HG02973 (cell line): ENCODE data around the gene LZTR1.
"Not testable (repeated sequence)": the region's sequence is repeated elsewhere in the genome, so short reads cannot be mapped to it uniquely, and the experiment has no call there.

ENCODE experiments used
- ATAC-seq: cut with Tn5 transposase; IDR thresholded peaks from one replicate; pipeline ENCODE4 v1.9.1; 2021; ENCODE audit warnings: moderate library complexity; ENCODE audit not compliant: unreplicated experiment

LZTR1 gene

GRCh38 chr22:21032037-21032867 is 50.2 kb downstream of the LZTR1 start, which contains the start of gene SLC7A4:
Gene SLC7A4 (minus strand): TSS chr22:21032561. CDS start chr22:21031812, 749 bp downstream.
- ATAC-seq: no peak

- ATAC-seq: no peak
Measured at GRCh38 chr22:21032868-21033688, 51.0 kb downstream of the LZTR1 start.

DNA sequence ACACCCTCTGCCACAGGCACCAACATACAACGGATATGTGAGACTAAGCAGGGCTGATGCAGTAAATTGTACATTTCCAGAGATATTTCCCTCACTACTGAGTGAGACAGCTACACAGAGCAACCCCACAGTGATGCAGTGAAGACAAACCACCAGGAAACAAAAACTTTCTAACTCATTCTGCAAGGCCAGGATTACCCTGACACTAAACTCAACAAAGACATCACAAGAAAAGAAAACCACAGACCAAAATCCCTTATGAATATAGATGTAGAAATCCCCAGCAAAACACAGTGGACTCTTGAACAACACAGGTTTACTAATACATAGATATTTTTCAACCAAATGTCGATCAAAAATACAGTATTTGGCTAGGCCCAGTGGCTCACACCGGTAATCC is 51.8 kb downstream of the LZTR1 start:
- ATAC-seq: no peak

DNA sequence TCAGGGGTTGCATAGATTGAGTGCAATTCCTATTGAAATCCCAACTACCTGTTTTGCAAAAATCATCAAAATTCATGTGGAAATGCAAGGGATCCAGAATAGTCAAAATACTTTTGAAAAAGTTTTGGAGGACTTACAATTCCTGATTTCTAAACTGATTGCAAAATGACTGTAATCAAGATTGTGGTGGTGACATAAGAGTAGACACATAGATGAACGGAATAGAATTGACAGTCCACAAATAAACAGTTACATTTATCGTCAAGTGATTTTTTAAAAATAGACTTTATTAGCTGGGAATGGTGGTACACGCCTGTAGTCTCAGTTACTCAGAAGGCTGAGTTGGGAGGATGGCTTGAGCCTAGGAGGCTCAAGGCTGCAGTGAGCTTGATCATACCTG is 52.9 kb downstream of the LZTR1 start:
- ATAC-seq: no peak

GRCh38 chr22:21038405-21038804 is 56.3 kb downstream of the LZTR1 start:
- no peak for ATAC-seq

GRCh38 chr22:21039158-21039557 is 57.1 kb downstream of the LZTR1 start:
- ATAC-seq: not testable (repeated sequence)

- no peak for ATAC-seq
Measured at GRCh38 chr22:21041937-21042336, 59.8 kb downstream of the LZTR1 start.

DNA sequence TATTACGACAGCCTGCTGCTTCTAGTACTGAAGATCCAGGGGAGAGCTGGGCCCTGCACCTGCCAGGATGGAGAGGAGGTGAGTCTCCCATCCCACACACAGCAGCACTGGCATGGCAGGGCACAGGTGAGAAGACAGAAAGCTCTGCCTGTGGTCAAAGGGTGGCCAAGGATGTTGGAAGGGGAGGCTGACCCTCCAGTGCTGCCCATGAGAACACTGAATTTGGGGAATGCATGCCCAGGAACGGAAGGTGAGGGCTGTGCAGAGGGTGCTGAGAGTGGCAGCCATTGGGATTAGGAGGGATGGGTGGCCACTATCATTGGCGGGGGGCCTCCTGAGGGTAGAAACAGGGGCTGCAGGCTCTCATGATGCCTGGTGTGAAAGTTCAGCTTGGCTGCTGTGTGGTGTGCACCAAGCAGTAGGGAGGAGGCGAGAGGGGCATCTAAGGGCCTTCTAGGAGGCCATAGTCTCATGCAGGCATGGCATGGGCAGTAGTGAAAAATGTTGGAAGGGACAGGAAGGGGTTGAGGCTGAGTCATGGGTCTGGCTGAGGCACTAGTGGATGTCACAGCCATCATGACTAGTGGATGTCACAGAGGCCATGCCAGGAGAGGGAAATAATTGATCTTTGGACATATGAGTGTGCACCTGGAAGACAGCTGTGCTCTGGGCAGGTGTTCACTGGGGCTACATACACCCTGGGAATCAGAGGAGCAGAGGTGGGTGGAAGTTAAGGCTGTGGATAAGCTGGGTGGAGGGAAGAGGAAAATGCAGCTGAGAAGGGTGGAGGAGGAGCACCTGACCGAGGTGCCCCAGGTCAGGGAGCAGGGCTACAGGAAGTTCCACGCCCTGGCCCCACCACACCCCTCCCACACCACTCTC is 61.1 kb downstream of the LZTR1 start:
- ATAC-seq: no peak

- no peak for ATAC-seq
Measured at GRCh38 chr22:21043860-21044535, 61.9 kb downstream of the LZTR1 start.

- no peak for ATAC-seq
Measured at GRCh38 chr22:21044931-21045584, 63.0 kb downstream of the LZTR1 start.

DNA sequence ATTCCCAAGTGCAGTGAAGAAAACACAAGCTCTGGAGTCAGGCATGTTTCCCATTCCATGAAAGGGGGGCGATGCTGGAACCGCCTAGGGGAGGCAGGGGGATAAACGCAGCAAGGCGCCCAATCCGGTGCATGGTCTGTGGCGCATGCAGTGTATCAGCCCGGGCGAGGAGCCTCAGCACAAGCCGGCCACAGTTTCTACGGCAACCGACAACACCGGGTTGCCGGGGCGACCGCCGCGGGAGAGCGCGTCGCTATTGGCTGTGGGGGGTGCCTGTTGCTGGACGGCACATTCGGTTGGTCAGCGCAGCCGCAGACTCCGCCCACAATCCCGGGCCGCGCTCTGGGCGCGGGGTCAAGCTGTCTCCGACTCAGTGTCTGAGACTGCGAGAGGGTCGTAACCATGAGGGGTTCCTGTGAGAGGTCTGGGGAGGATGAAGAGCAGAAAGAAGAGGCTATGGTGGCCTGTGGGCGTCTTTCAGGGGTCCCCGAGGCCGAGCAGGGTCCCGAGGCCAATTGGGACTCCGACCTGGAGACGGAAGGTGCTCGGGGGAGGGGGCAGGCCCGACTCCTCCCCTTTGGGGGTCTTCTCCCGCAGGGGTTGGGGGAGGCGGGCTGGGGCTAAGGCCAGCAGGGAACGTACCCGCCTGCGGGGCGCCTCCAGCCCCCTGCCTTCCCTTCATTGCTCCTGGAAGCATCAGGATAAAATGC is 63.6 kb downstream of the LZTR1 start, which contains the start of gene LRRC74B:
Gene LRRC74B, plus strand, starts transcription at position 362 of the 710 bp plus-strand sequence. Its CDS starts 41 bp downstream, at position 403.
- peak; percentile 68 for ATAC-seq

DNA sequence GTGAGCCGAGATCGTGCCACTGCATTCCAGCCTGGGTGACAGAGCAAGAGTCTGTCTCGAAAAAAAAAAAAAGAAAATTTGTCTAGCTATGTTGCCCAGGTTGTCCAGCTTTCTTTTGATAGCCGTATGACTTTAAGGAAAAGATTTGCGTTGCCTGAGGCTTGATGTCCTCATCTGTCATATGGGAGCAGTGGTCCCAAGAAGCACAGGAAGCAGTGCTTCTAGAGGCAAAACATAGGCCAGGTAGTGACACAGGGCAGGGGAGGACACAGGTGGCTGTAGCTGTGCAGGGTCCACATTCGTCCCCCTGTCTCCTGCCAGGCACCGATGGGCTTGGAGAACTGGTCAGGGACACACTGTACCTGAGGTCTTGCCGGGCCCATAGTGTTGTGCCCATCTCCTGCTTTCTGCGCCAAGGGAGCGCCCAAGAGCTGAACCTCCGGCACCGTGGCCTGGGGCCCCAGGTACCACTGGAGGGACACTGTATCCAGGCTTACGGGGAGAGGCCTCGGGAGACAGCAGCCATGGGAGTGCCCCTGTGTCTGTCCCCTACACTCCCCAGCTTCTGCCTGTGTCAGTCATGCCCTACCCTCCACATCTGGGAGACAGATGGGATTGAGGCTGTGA is 65.1 kb downstream of the LZTR1 start:
- ATAC-seq: no peak

- ATAC-seq: no peak
Measured at GRCh38 chr22:21047730-21048129, 65.6 kb downstream of the LZTR1 start.

GRCh38 chr22:21048448-21048847 is 66.4 kb downstream of the LZTR1 start:
- not testable (repeated sequence) for ATAC-seq
